BJ (cell line): Measurements from ENCODE around the gene PI4KA. TPM values are rescaled to one million over a fixed set of nuclear protein-coding genes. Genes with fewer than 3 reads are reported as not detected.

Experiments
- CTCF ChIA-PET: fragments of 350-600 bp; formaldehyde crosslinking; extraction: SDS; loops from one replicate; lab custom pipeline; 2021; ENCODE audit warnings: antibody characterized with exemption, inconsistent platforms; lab: Yijun Ruan, JAX
- POLR2A ChIA-PET: fragments of 300-600 bp; sonication (Branson Sonifier 250); formaldehyde crosslinking; extraction: SDS; loops from one replicate; lab custom pipeline; 2021; ENCODE audit warnings: antibody characterized with exemption; lab: Charles Lee
- DNase-seq: peaks from one replicate; pipeline ENCODE4 v3.0.0-alpha.2; 2011; ENCODE audit warnings: low read depth
- H3K27me3 ChIP-seq: 2 replicates; pipeline ENCODE4 v1.6.0; 2011; ENCODE audit warnings: low read length; ENCODE audit not compliant: control insufficient read depth, insufficient read depth
- H3K36me3 ChIP-seq: 2 replicates; pipeline ENCODE4 v1.5.1; 2011; ENCODE audit warnings: low read length; ENCODE audit not compliant: control insufficient read depth, insufficient read depth
- H3K4me3 ChIP-seq: 2 replicates; pipeline ENCODE4 v1.5.1; 2011; ENCODE audit warnings: low read depth, mild to moderate bottlenecking, control low read depth, low read length
- CTCF ChIP-seq: IDR thresholded peaks from 2 replicates; pipeline ENCODE4 v1.5.1; 2011; ENCODE audit warnings: low read depth, mild to moderate bottlenecking, control low read depth, inconsistent platforms, low read length, moderate library complexity; ENCODE audit not compliant: insufficient read depth
- polyA plus RNA-seq: library from polyadenylated mRNA; depleted of rRNA; stranded (reverse); fragments of >200 nt; gene quantifications from 2 replicates; pipeline ENCODE4 v1.2.3, GENCODE V29; 2011

The PI4KA gene
- polyA plus RNA-seq, 1 experiment = 34.2 TPM

GRCh38 chr22:20890975-20891374 lies 32.4 kb upstream of the PI4KA start:
- Histone ChIP-seq H3K4me3 (no peak overlapping the region), H3K27me3 (no peaks in the 10 kb centered on the region), H3K36me3 (peaks cover 6% of the 10 kb centered on the region)
- no peak for DNase-seq
- no peak for TF ChIP-seq CTCF
- ChIA-PET CTCF (no interaction called here), POLR2A (no interaction called here)

- CTCF ChIA-PET = interaction anchor here (1.3 kb wide), 1 partner anchor 21 kb away, joined by 3 read pairs; no protein-coding TSS in a partner anchor
- Histone ChIP-seq H3K36me3 (peaks cover 6% of the 10 kb centered on the region), H3K4me3 (no peak overlapping the region), H3K27me3 (no peaks in the 10 kb centered on the region)
- DNase-seq = no peak
- no peak for TF ChIP-seq CTCF
- POLR2A ChIA-PET = interaction anchor here (0.5 to 0.6 kb wide), 2 partner anchors 16 to 18 kb away, joined by 6 to 8 read pairs; no protein-coding TSS in a partner anchor
Observed at GRCh38 chr22:20889904-20890540, 31.4 kb upstream of the PI4KA start.

GRCh38 chr22:20889025-20889704 lies 30.6 kb upstream of the PI4KA start:
- Histone ChIP-seq H3K4me3 (no peak overlapping the region), H3K36me3 (peaks cover 9% of the 10 kb centered on the region), H3K27me3 (no peaks in the 10 kb centered on the region)
- no peak for DNase-seq
- ChIA-PET CTCF (interaction anchor here (0.6 to 1.3 kb wide), 2 partner anchors 20 to 24 kb away, joined by 3 read pairs; no protein-coding TSS in a partner anchor), POLR2A (interaction anchor here (0.5 kb wide), 1 partner anchor 18 kb away, joined by 8 read pairs; no protein-coding TSS in a partner anchor)
- no peak for TF ChIP-seq CTCF

GRCh38 chr22:20887375-20887774 lies 28.8 kb upstream of the PI4KA start:
- Histone ChIP-seq H3K27me3 (no peaks in the 10 kb centered on the region), H3K4me3 (no peak overlapping the region), H3K36me3 (peaks cover 9% of the 10 kb centered on the region)
- no peak for TF ChIP-seq CTCF
- CTCF ChIA-PET = no interaction called here
- POLR2A ChIA-PET = no interaction called here
- no peak for DNase-seq
